ENCODE data around the gene ITGA4.

DNA sequence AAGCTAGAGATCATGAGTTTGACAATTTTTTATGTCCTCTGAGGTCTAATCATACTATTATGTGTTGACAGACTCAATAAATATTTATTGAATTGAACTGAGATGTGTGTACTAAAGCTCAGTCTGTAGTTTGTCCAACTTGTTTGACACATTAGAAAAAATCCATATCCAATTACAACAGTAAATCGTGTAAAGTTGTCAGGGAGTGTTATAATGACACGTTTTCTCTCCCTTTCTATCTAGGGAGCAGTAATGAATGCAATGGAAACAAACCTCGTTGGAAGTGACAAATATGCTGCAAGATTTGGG lies 28.4 kb downstream of the ITGA4 start:
- TF ChIP-seq CTCF (IDR thresholded peaks at IDR 0.05) (no peak), CBFB (CRISPR knock-in tag; IDR thresholded peaks at IDR 0.05; ENCODE audit: low read depth) (no peak), MXD4 (CRISPR knock-in tag; IDR thresholded peaks at IDR 0.05; ENCODE audit: borderline replicate concordance) (no peak)
